Neutrophil (primary cell): ENCODE results near the gene GIPC1.

ENCODE experiments used
- H3K27ac ChIP-seq: fragments of 200-600 bp; sonication (generic); 2 replicates; pipeline ENCODE4 v1.5.1; 2016; ENCODE audit warnings: mild to moderate bottlenecking, moderate library complexity
- H3K27me3 ChIP-seq: fragments of 200-600 bp; sonication (generic); 2 replicates; pipeline ENCODE4 v1.6.0; 2016; ENCODE audit warnings: mild to moderate bottlenecking
- H3K36me3 ChIP-seq: fragments of 200-600 bp; sonication (generic); 2 replicates; pipeline ENCODE4 v1.5.1; 2017
- H3K4me1 ChIP-seq, 2 experiments: fragments of 200-600 bp in 1 of 2; sonication (generic) in 1 of 2; 1 replicate in 1 of 2; 2 replicates in 1 of 2; pipeline versions ENCODE4 v1.5.1 to v1.6.1; 2013 to 2016; ENCODE audit warnings: low read depth in 1 of 2, low read length in 1 of 2, mild to moderate bottlenecking in 1 of 2, moderate library complexity in 1 of 2; ENCODE audit not compliant: control insufficient read depth in 1 of 2, insufficient read depth in 1 of 2
- H3K4me3 ChIP-seq, 2 experiments: fragments of 200-600 bp in 1 of 2; sonication (generic) in 1 of 2; 1 replicate in 1 of 2; 2 replicates in 1 of 2; pipeline ENCODE4 v1.5.1; 2013 to 2016; ENCODE audit warnings: low read depth in 1 of 2, low read length in 1 of 2, mild to moderate bottlenecking in 1 of 2, moderate library complexity in 1 of 2
- H3K9me3 ChIP-seq: fragments of 200-600 bp; sonication (generic); 2 replicates; pipeline ENCODE4 v1.5.1; 2016
- CTCF ChIP-seq: fragments of 200-600 bp; sonication (generic); IDR thresholded peaks from 2 replicates; pipeline ENCODE4 v1.5.1; 2016; ENCODE audit warnings: antibody characterized with exemption

Gene GIPC1

GRCh38 chr19:14476327-14476672 lies 19.6 kb downstream of the GIPC1 start:
- Histone ChIP-seq H3K4me3 (no peak overlapping the region), H3K27me3 (peaks cover 60% of the 10 kb centered on the region), H3K36me3 (peaks cover 8% of the 10 kb centered on the region), H3K27ac (no peak overlapping the region), H3K4me1 (peaks cover 50 to 52% of the 10 kb centered on the region in 2 experiments), H3K9me3 (no peaks in the 10 kb centered on the region)
- TF ChIP-seq CTCF = no peak

GRCh38 chr19:14475251-14476073 lies 20.5 kb downstream of the GIPC1 start, which contains the start of gene PTGER1:
PTGER1 (minus strand) TSS chr19:14475354; CDS start chr19:14474320, 1,034 bp downstream.
- Histone ChIP-seq H3K36me3 (peaks cover 17% of the 10 kb centered on the region), H3K4me1 (peaks cover 49 to 50% of the 10 kb centered on the region in 2 experiments), H3K4me3 (no peak within 1 kb of the TSS), H3K27me3 (peaks cover 60% of the 10 kb centered on the region), H3K27ac (no peak within 1 kb of the TSS), H3K9me3 (no peaks in the 10 kb centered on the region)
- TF ChIP-seq CTCF = no peak

- no peak for TF ChIP-seq CTCF
- no peak overlapping the region for H3K4me3 ChIP-seq
- H3K27me3 ChIP-seq = peaks cover 60% of the 10 kb centered on the region
- H3K27ac ChIP-seq = no peak overlapping the region
- H3K4me1 ChIP-seq = peaks cover 43 to 44% of the 10 kb centered on the region in 2 experiments
- H3K36me3 ChIP-seq = peaks cover 23% of the 10 kb centered on the region
- no peaks in the 10 kb centered on the region for H3K9me3 ChIP-seq
Observed at GRCh38 chr19:14474827-14475226, 21.1 kb downstream of the GIPC1 start.

GRCh38 chr19:14473978-14474578 lies 21.8 kb downstream of the GIPC1 start:
- Histone ChIP-seq H3K27me3 (peaks cover 60% of the 10 kb centered on the region), H3K27ac (no peak overlapping the region), H3K36me3 (peaks cover 30% of the 10 kb centered on the region), H3K4me1 (peaks cover 36 to 37% of the 10 kb centered on the region in 2 experiments), H3K9me3 (no peaks in the 10 kb centered on the region), H3K4me3 (no peak overlapping the region)
- TF ChIP-seq CTCF = no peak

- no peaks in the 10 kb centered on the region for H3K9me3 ChIP-seq
- peaks cover 38% of the 10 kb centered on the region for H3K36me3 ChIP-seq
- TF ChIP-seq CTCF = no peak
- H3K4me1 ChIP-seq = peaks cover 36 to 37% of the 10 kb centered on the region in 2 experiments
- H3K27ac ChIP-seq = no peak overlapping the region
- peaks cover 60% of the 10 kb centered on the region for H3K27me3 ChIP-seq
- no peak overlapping the region for H3K4me3 ChIP-seq
Observed at GRCh38 chr19:14473073-14473977, 22.6 kb downstream of the GIPC1 start.
